NCI-H1436 (cell line): ENCODE results near the gene ZG16.
"Not testable (repeated sequence)": the region's sequence is repeated elsewhere in the genome, so short reads cannot be mapped to it uniquely, and the experiment has no call there.

Experiments
- DNase-seq: peaks from one replicate; lab custom pipeline; 2025; lab: John Stamatoyannopoulos, UW

The ZG16 gene

GRCh38 chr16:29748760-29749149 is 29.3 kb upstream of the ZG16 start:
- not testable (repeated sequence) for DNase-seq

- DNase-seq = no peak
Observed at GRCh38 chr16:29753516-29753915, 24.5 kb upstream of the ZG16 start.

GRCh38 chr16:29756654-29757053 is 21.4 kb upstream of the ZG16 start:
- no peak for DNase-seq

- not testable (repeated sequence) for DNase-seq
Observed at GRCh38 chr16:29757086-29757485, 21.0 kb upstream of the ZG16 start.

- DNase-seq = no peak
Observed at GRCh38 chr16:29757950-29758466, 20.0 kb upstream of the ZG16 start.

GRCh38 chr16:29760567-29761279 is 17.3 kb upstream of the ZG16 start:
- DNase-seq = no peak

GRCh38 chr16:29761280-29761651 is 16.8 kb upstream of the ZG16 start:
- not testable (repeated sequence) for DNase-seq

GRCh38 chr16:29761882-29762281 is 16.2 kb upstream of the ZG16 start:
- DNase-seq = no peak

- DNase-seq = no peak
Observed at GRCh38 chr16:29763326-29763725, 14.7 kb upstream of the ZG16 start.

- DNase-seq = no peak
Observed at GRCh38 chr16:29765167-29766032, 12.7 kb upstream of the ZG16 start.

GRCh38 chr16:29766571-29766970 is 11.5 kb upstream of the ZG16 start:
- DNase-seq = no peak

- DNase-seq = no peak
Observed at GRCh38 chr16:29767062-29767461, 11.0 kb upstream of the ZG16 start.

GRCh38 chr16:29769507-29769906 is 8.5 kb upstream of the ZG16 start:
- DNase-seq = no peak

GRCh38 chr16:29770250-29770929 is 7.7 kb upstream of the ZG16 start:
- DNase-seq = no peak

GRCh38 chr16:29772330-29772729 is 5.7 kb upstream of the ZG16 start:
- not testable (repeated sequence) for DNase-seq

GRCh38 chr16:29774730-29775129 is 3.3 kb upstream of the ZG16 start:
- no peak for DNase-seq

- no peak for DNase-seq
Observed at GRCh38 chr16:29775742-29776408, 2.2 kb upstream of the ZG16 start.

GRCh38 chr16:29779474-29779873 is 1.4 kb downstream of the ZG16 start:
- DNase-seq = no peak

- not testable (repeated sequence) for DNase-seq
Observed at GRCh38 chr16:29783094-29783953, 5.3 kb downstream of the ZG16 start.

GRCh38 chr16:29784157-29784556 is 6.1 kb downstream of the ZG16 start:
- DNase-seq = no peak

- DNase-seq = no peak
Observed at GRCh38 chr16:29784901-29785500, 6.9 kb downstream of the ZG16 start.
